ENCODE results near the gene SLC9A2.
A peak's percentile ranks its signal among the peaks of the same experiment; 100 is the strongest.

SLC9A2 gene

DNA sequence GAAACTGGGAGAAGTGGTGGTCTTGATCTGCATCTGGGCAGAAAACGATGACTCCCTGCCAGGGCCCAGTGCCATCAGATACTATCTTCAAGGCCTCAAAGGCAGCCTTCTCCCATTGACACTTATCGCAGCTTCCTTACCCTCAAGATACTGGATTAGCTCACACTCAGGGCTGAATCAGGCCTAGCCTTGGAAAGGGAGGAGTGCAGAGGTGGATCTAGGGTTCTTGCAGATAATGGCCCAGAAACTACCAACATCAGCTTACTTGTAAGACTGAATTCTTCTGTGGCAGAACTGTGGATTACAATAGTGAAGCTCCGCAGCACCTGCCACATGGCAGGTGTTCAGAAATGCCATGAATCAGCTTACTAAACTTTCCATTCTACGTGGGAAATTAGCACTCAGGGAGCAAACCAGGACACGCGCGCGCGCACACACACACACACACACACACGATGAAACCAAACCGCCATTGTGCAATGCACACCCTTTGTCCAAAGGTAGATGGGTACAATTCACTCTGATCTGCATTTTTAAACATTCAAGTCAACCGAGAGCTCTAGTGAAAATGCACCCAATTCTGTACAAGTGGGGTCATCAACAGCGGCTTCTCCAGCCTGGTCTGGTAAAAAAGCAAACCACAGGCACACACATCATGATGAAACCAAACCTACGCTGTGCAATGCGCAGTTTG, 116.2 kb downstream of the SLC9A2 start:
- DNase-seq (ENCODE audit: low read depth) = no peak

- DNase-seq (ENCODE audit: low read depth) = peak; percentile 30
Observed at GRCh38 chr2:102736110-102736409, 116.7 kb downstream of the SLC9A2 start.

- peak; percentile 72 for DNase-seq (ENCODE audit: low read depth)
Observed at GRCh38 chr2:102736410-102737409, 117.4 kb downstream of the SLC9A2 start.

DNA sequence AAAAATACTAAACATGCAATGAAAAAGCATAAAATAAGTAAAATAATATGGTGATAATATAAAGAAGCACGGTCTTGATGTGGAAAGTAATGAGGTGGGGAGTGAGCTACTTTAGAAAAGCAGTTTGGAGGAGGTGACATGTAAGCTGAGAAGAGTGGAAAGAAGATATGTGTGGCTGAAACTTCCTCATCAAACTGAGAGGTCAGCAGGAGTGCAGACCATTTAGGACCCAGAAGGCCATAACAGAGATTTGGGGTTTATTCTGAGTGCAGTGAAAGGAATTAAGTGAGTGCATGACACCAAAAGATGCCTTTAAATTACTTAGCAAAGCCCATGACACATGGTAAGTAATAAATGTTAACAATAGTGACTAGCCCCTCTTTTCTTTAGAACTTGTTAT, 118.1 kb downstream of the SLC9A2 start:
- no peak for DNase-seq (ENCODE audit: low read depth)

DNA sequence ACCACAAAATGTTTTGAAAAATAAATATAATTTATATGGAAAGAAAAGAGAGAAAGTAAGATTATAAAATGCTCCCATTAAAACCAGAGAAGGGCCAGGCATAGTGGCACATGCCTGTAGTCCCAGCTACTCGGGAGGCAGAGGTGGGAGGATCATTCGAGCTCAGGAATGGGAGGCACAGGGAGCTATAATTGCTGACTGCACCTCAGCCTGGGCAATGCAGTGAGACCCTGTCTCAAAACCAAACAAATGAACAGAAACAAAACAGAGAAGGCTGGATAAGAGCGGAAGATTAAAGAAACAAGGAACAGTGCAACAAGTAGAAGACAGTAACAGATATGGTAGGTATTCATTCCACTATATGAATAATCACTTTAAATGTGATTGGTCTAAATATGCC, 123.9 kb downstream of the SLC9A2 start:
- DNase-seq (ENCODE audit: low read depth) = no peak

GRCh38 chr2:102748107-102748506, 128.8 kb downstream of the SLC9A2 start:
- no peak for DNase-seq (ENCODE audit: low read depth)

GRCh38 chr2:102749938-102750337, 130.6 kb downstream of the SLC9A2 start:
- DNase-seq (ENCODE audit: low read depth) = no peak

DNA sequence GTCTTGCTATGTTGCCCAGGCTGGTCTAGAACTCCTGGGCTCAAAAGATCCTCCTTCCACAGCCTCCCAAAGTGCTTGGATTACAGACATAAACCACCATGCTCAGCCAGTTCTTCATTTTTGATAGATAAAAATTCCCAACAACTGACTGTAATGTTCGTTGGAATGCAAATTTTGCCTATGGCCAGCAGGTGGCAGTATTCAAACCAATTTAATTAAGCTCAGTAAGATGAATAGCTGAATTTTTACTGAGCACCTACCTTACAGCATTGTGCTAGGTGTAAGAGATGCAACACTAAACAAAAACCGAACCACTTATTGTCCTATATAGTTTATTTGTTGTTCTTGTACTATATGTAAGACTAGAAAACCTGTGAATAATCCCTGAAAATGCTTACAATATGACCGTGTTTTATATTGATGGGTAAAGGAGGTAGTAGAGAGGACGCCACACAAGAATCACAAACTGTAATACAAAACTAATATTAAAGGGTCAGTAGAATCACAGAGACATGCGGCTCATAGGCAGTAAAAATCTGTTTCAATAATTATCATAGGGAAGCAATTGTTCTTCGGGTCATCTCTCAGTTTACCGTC, 134.3 kb downstream of the SLC9A2 start:
- DNase-seq (ENCODE audit: low read depth) = peak; percentile 65

DNA sequence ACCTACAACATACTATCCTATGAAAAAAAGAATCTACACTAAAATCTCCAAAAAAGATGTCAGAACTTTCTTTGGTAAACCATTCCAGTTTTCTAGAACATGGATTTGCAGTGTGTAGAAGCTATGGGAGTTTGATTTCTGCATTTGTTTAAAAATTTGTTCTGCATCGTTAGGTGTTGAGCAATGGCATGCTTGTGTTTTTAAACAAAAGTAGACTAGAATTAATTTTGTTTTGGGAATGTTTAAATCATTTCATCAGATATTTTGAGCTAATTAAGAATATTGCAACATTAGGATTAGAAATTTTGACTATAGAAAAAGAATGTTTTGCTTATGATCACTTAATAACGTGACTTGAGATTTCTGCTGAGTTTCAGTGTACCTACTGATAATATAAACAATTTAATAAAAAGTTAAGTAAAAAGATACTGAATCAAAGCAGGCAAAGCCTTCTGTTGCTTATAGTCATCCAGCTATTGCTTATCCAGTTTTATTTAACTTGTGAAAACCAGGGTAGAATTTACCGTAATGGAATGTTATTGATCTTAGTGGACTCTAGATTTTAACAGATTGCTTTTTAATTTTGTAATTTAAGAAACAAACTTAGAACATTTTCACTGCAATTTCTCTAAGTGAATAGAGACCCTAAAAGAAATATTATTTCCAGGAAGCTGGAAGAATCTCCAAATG, 135.2 kb downstream of the SLC9A2 start:
- DNase-seq (ENCODE audit: low read depth) = no peak

DNA sequence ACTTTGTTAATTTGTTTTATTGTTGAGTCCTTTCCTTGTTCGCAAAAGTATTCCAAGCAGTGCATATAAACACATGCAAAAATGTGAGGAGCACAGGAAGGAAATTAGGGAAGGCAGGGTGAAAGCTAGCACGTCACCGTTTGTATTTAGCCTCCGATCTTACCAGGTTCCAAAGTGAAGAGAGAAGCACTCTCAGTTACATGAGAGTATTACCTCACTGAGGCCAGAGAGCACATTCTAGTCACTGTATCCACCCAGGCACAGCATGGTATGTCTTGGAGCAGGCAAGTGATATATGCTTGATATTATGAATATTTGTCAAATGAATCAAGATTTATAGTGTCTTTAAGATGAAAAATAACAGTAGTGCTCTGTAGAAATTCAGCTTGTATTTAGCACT, 135.9 kb downstream of the SLC9A2 start:
- no peak for DNase-seq (ENCODE audit: low read depth)

- no peak for DNase-seq (ENCODE audit: low read depth)
Observed at GRCh38 chr2:102758439-102758838, 139.1 kb downstream of the SLC9A2 start.

Measured in ELR (cell line).